Smooth muscle cell (in vitro differentiated cells): ENCODE results near the gene WDR18. TPM values are rescaled to one million over a fixed set of nuclear protein-coding genes. Genes with fewer than 3 reads are reported as not detected.

Experiments
- DNase-seq: peaks from one replicate; lab custom pipeline; 2025; ENCODE audit not compliant: unreplicated experiment; lab: John Stamatoyannopoulos, UW
- H2AFZ ChIP-seq: fragments of 200-600 bp; sonication (generic); 2 replicates; pipeline ENCODE4 v1.6.0; 2016; ENCODE audit warnings: antibody characterized with exemption, low read depth, mild to moderate bottlenecking
- H3F3A ChIP-seq: fragments of 200-600 bp; sonication (generic); 2 replicates; pipeline ENCODE4 v1.6.0; 2017; ENCODE audit warnings: antibody characterized with exemption, low read depth
- H3K27ac ChIP-seq: fragments of 200-600 bp; sonication (generic); 2 replicates; pipeline ENCODE4 v1.5.1; 2016; ENCODE audit warnings: low read depth, mild to moderate bottlenecking
- H3K27me3 ChIP-seq: fragments of 200-600 bp; sonication (generic); 2 replicates; pipeline ENCODE4 v1.6.1; 2016; ENCODE audit warnings: low read depth, mild to moderate bottlenecking
- H3K36me3 ChIP-seq: fragments of 200-600 bp; sonication (generic); 2 replicates; pipeline ENCODE4 v1.5.1; 2016; ENCODE audit warnings: low read depth
- H3K4me1 ChIP-seq: fragments of 200-600 bp; sonication (generic); 2 replicates; pipeline ENCODE4 v1.5.1; 2016; ENCODE audit warnings: low read depth
- H3K4me2 ChIP-seq: fragments of 200-600 bp; sonication (generic); 2 replicates; pipeline ENCODE4 v1.6.0; 2016; ENCODE audit warnings: mild to moderate bottlenecking
- H3K4me3 ChIP-seq: fragments of 200-600 bp; sonication (generic); 2 replicates; pipeline ENCODE4 v1.5.1; 2016; ENCODE audit warnings: mild to moderate bottlenecking
- H3K79me2 ChIP-seq: fragments of 200-600 bp; sonication (generic); 2 replicates; pipeline ENCODE4 v1.6.0; 2016; ENCODE audit warnings: low read depth, mild to moderate bottlenecking
- H3K9ac ChIP-seq: fragments of 200-600 bp; sonication (generic); 2 replicates; pipeline ENCODE4 v1.6.0; 2016; ENCODE audit warnings: low read depth
- H3K9me3 ChIP-seq: fragments of 200-600 bp; sonication (generic); replicated peaks from 2 replicates; pipeline ENCODE4 v1.5.1; 2016; ENCODE audit warnings: low read depth
- H4K20me1 ChIP-seq: fragments of 200-600 bp; sonication (generic); 2 replicates; pipeline ENCODE4 v1.6.0; 2016; ENCODE audit warnings: low read depth
- CTCF ChIP-seq: fragments of 200-600 bp; sonication (generic); IDR thresholded peaks from 2 replicates; pipeline ENCODE4 v1.5.1; 2017; ENCODE audit warnings: borderline replicate concordance, mild to moderate bottlenecking, antibody characterized with exemption; ENCODE audit not compliant: insufficient read depth, poor library complexity, severe bottlenecking
- WGBS: methylation state at CpG from one replicate; pipeline ENCODE4 v1.1.7; 2016; ENCODE audit warnings: low lambda C conversion rate; 5-methylcytosine and 5-hydroxymethylcytosine counted together
- polyA plus RNA-seq: library from polyadenylated mRNA; unstranded; fragments of >200 nt; fragmentation: Nextera tagmentation; extraction: Ambion mirVana; gene quantifications from 2 replicates; pipeline ENCODE4 v1.2.1, GENCODE V29; 2016
- total RNA-seq: library from RNA; depleted of rRNA; stranded (reverse); fragments of >200 nt; gene quantifications from 2 replicates; pipeline ENCODE4 v1.2.3, GENCODE V29; 2014

The WDR18 gene
- total and polyA plus RNA-seq, 2 experiments from 2014 or later: 69.4 to 160 TPM

GRCh38 chr19:974564-975257, 9.4 kb upstream of the WDR18 start:
- WGBS: 89% methylated on average over 37 of the region's 37 CpGs
- Histone ChIP-seq H3F3A (peaks cover 7% of the 10 kb centered on the region), H3K4me2 (no peak overlapping the region), H3K27ac (no peak overlapping the region), H3K9me3 (no peaks in the 10 kb centered on the region), H3K36me3 (peaks cover 6% of the 10 kb centered on the region), H3K4me1 (peaks cover 6% of the 10 kb centered on the region), H4K20me1 (peaks cover 10% of the 10 kb centered on the region), H3K79me2 (peaks cover 15% of the 10 kb centered on the region), H2AFZ (no peak overlapping the region), H3K4me3 (no peak overlapping the region), H3K9ac (no peak overlapping the region), H3K27me3 (no peaks in the 10 kb centered on the region)
- DNase-seq: no peak
- no peak for TF ChIP-seq CTCF

GRCh38 chr19:976476-976875, 7.7 kb upstream of the WDR18 start:
- peaks cover 15% of the 10 kb centered on the region for H3K4me1 ChIP-seq
- H3K9ac ChIP-seq: no peak overlapping the region
- DNase-seq: no peak
- no peak overlapping the region for H3K27ac ChIP-seq
- TF ChIP-seq CTCF: no peak
- 85% methylated on average over 10 of the region's 10 CpGs for WGBS
- H4K20me1 ChIP-seq: peaks cover 3% of the 10 kb centered on the region
- H3K36me3 ChIP-seq: no peaks in the 10 kb centered on the region
- H3K4me2 ChIP-seq: no peak overlapping the region
- H3K79me2 ChIP-seq: peaks cover 5% of the 10 kb centered on the region
- peaks cover 14% of the 10 kb centered on the region for H3F3A ChIP-seq
- H2AFZ ChIP-seq: no peak overlapping the region
- no peaks in the 10 kb centered on the region for H3K9me3 ChIP-seq
- H3K4me3 ChIP-seq: no peak overlapping the region
- H3K27me3 ChIP-seq: no peaks in the 10 kb centered on the region

- H3F3A ChIP-seq: peaks cover 17% of the 10 kb centered on the region
- no peaks in the 10 kb centered on the region for H3K36me3 ChIP-seq
- no peak overlapping the region for H3K4me3 ChIP-seq
- peaks cover 4% of the 10 kb centered on the region for H3K79me2 ChIP-seq
- H3K4me2 ChIP-seq: no peak overlapping the region
- H3K27me3 ChIP-seq: no peaks in the 10 kb centered on the region
- H4K20me1 ChIP-seq: peaks cover 3% of the 10 kb centered on the region
- no peak overlapping the region for H3K27ac ChIP-seq
- DNase-seq: no peak
- TF ChIP-seq CTCF: no peak
- peaks cover 15% of the 10 kb centered on the region for H3K4me1 ChIP-seq
- H3K9me3 ChIP-seq: no peaks in the 10 kb centered on the region
- no peak overlapping the region for H3K9ac ChIP-seq
- 87% methylated on average over 24 of the region's 24 CpGs for WGBS
- H2AFZ ChIP-seq: no peak overlapping the region
Measured at GRCh38 chr19:977058-977464, 7.1 kb upstream of the WDR18 start.

- H3K27ac ChIP-seq: peak overlapping the region; percentile 74
- H3K36me3 ChIP-seq: no peaks in the 10 kb centered on the region
- peaks cover 21% of the 10 kb centered on the region for H3K4me1 ChIP-seq
- peaks cover under 1% of the 10 kb centered on the region for H3K79me2 ChIP-seq
- no peaks in the 10 kb centered on the region for H4K20me1 ChIP-seq
- H2AFZ ChIP-seq: no peak overlapping the region
- WGBS: 66% methylated on average over 17 of the region's 19 CpGs
- H3K9ac ChIP-seq: no peak overlapping the region
- no peaks in the 10 kb centered on the region for H3K27me3 ChIP-seq
- no peak for DNase-seq
- peak overlapping the region; percentile 61 for H3K4me2 ChIP-seq
- no peak for TF ChIP-seq CTCF
- no peak overlapping the region for H3K4me3 ChIP-seq
- H3F3A ChIP-seq: peaks cover 17% of the 10 kb centered on the region
- H3K9me3 ChIP-seq: no peaks in the 10 kb centered on the region
Measured at GRCh38 chr19:979318-979741, 4.8 kb upstream of the WDR18 start.
